GM12892 (cell line): ENCODE data around the gene IGFL4.

ENCODE experiments used
- POLR2A ChIP-seq: IDR thresholded peaks from 2 replicates; pipeline ENCODE4 v1.6.1; 2011; ENCODE audit warnings: low read depth, low read length, control low read depth
- POLR2AphosphoS5 ChIP-seq: IDR thresholded peaks from 2 replicates; pipeline ENCODE4 v1.6.1; 2011; ENCODE audit warnings: low read depth, low read length, control low read depth
- TAF1 ChIP-seq: IDR thresholded peaks from 2 replicates; pipeline ENCODE4 v1.6.1; 2011; ENCODE audit warnings: low read depth, mild to moderate bottlenecking, control low read depth, low read length, borderline replicate concordance

DNA sequence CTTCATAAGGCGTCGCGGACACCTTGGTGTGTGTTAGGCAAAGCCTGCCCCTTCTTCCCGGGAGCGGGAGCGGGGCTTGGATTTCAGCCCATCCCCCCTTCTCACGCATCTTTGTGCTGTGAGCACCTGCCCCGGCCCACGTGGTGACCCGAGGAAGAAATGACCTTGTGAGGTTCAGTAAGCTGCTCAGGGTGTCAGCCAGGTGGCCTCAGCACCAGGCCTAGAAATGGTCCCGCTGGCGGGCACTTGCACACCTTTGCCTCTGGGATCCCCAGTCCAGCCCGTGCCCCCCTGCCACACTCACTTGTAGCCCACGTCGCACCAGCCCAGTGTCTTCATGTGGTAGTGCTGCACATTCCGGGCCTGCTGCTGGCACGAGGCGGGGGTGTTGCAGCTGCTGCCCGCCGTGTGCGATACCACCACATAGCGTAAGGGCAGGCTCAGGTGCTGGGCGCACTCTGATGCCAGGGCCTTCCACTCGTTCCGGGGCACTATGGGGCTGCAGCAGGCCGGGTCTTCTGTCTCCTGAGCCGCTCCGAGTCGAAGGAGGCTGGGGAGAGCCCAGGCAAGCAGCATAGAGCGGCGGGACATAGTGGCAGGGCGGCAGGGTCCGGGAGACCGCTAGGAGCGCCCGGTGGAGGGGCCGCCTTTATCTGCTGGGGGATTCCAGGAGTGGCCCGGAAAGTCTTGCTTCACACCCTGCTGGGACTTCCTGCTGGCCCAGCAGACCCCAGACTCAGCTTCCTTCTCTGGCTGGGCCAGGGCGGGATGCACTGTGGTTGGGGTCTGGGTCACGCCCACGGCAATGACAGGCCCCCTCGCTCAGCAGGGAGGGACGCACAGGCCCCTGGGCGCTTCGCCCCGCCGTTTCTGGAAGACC lies 18.1 kb downstream of the IGFL4 start, which contains the start of gene PGLYRP1:
- TF ChIP-seq POLR2A (no peak), POLR2AphosphoS5 (no peak), TAF1 (no peak)
